IPS-18a (cell line): Measurements from ENCODE around the gene MRPL34.
A peak's percentile ranks its signal among the peaks of the same experiment; 100 is the strongest.

Experiments used
- H3K27ac ChIP-seq: one replicate; pipeline ENCODE4 v1.5.1; 2013; ENCODE audit warnings: low read length
- H3K27me3 ChIP-seq: one replicate; pipeline ENCODE4 v1.6.1; 2013; ENCODE audit warnings: mild to moderate bottlenecking, low read length; ENCODE audit not compliant: control insufficient read depth, insufficient read depth
- H3K36me3 ChIP-seq: one replicate; pipeline ENCODE4 v1.6.1; 2013; ENCODE audit warnings: low read depth, low read length; ENCODE audit not compliant: control insufficient read depth
- H3K4me1 ChIP-seq: one replicate; pipeline ENCODE4 v1.6.1; 2013; ENCODE audit warnings: low read depth, low read length; ENCODE audit not compliant: control insufficient read depth
- H3K4me3 ChIP-seq: one replicate; pipeline ENCODE4 v1.5.1; 2013; ENCODE audit warnings: low read length
- H3K9ac ChIP-seq: one replicate; pipeline ENCODE4 v1.6.1; 2013; ENCODE audit warnings: mild to moderate bottlenecking, low read length, moderate library complexity
- H3K9me3 ChIP-seq: one replicate; pipeline ENCODE4 v1.6.1; 2013; ENCODE audit warnings: low read depth, low read length; ENCODE audit not compliant: control insufficient read depth

Gene MRPL34

GRCh38 chr19:17303167-17303939 lies 2.3 kb upstream of the MRPL34 start, which contains the start of gene ABHD8:
Gene ABHD8 (minus strand): TSS chr19:17303425. CDS start chr19:17301616, 1,809 bp downstream.
- H3K9me3 ChIP-seq = no peaks in the 10 kb centered on the region
- no peak within 1 kb of the TSS for H3K27ac ChIP-seq
- H3K9ac ChIP-seq = peak within 1 kb of the TSS; percentile 37
- H3K36me3 ChIP-seq = no peaks in the 10 kb centered on the region
- peaks cover 15% of the 10 kb centered on the region for H3K4me1 ChIP-seq
- peak within 1 kb of the TSS; percentile 58 for H3K4me3 ChIP-seq
- no peaks in the 10 kb centered on the region for H3K27me3 ChIP-seq

- H3K9me3 ChIP-seq = no peaks in the 10 kb centered on the region
- no peak overlapping the region for H3K27ac ChIP-seq
- H3K4me1 ChIP-seq = peaks cover 15% of the 10 kb centered on the region
- no peaks in the 10 kb centered on the region for H3K27me3 ChIP-seq
- H3K36me3 ChIP-seq = no peaks in the 10 kb centered on the region
- no peak overlapping the region for H3K4me3 ChIP-seq
- no peak overlapping the region for H3K9ac ChIP-seq
Observed at GRCh38 chr19:17303940-17304267, 1.8 kb upstream of the MRPL34 start.

GRCh38 chr19:17304386-17305215 lies 1.1 kb upstream of the MRPL34 start:
- H3K4me3 ChIP-seq = peak overlapping the region; percentile 47
- H3K9ac ChIP-seq = no peak overlapping the region
- no peak overlapping the region for H3K27ac ChIP-seq
- no peaks in the 10 kb centered on the region for H3K9me3 ChIP-seq
- H3K36me3 ChIP-seq = no peaks in the 10 kb centered on the region
- peaks cover 15% of the 10 kb centered on the region for H3K4me1 ChIP-seq
- no peaks in the 10 kb centered on the region for H3K27me3 ChIP-seq

- no peak overlapping the region for H3K9ac ChIP-seq
- H3K27me3 ChIP-seq = no peaks in the 10 kb centered on the region
- no peak overlapping the region for H3K27ac ChIP-seq
- H3K4me3 ChIP-seq = peak overlapping the region; percentile 47
- no peaks in the 10 kb centered on the region for H3K36me3 ChIP-seq
- H3K4me1 ChIP-seq = peaks cover 16% of the 10 kb centered on the region
- H3K9me3 ChIP-seq = no peaks in the 10 kb centered on the region
Observed at GRCh38 chr19:17305216-17305516, 506 bp upstream of the MRPL34 start.

- Histone ChIP-seq H3K36me3 (no peaks in the 10 kb centered on the region), H3K9me3 (no peaks in the 10 kb centered on the region), H3K4me3 (peak overlapping the region; percentile 85), H3K27ac (peak overlapping the region; percentile 89), H3K4me1 (peaks cover 18% of the 10 kb centered on the region), H3K27me3 (no peaks in the 10 kb centered on the region), H3K9ac (peak overlapping the region; percentile 89)
Observed at GRCh38 chr19:17306285-17306714, 628 bp downstream of the MRPL34 start.

GRCh38 chr19:17307876-17308377 lies 2.3 kb downstream of the MRPL34 start:
- Histone ChIP-seq H3K36me3 (no peaks in the 10 kb centered on the region), H3K27ac (no peak overlapping the region), H3K4me1 (peaks cover 10% of the 10 kb centered on the region), H3K27me3 (no peaks in the 10 kb centered on the region), H3K4me3 (no peak overlapping the region), H3K9ac (no peak overlapping the region), H3K9me3 (no peaks in the 10 kb centered on the region)

- H3K9ac ChIP-seq = peak within 1 kb of the TSS; percentile 54
- H3K4me1 ChIP-seq = peaks cover 4% of the 10 kb centered on the region
- no peak within 1 kb of the TSS for H3K27ac ChIP-seq
- H3K4me3 ChIP-seq = peak within 1 kb of the TSS; percentile 96
- H3K36me3 ChIP-seq = peaks cover 6% of the 10 kb centered on the region
- H3K9me3 ChIP-seq = no peaks in the 10 kb centered on the region
- H3K27me3 ChIP-seq = no peaks in the 10 kb centered on the region
Observed at GRCh38 chr19:17309198-17309964, 3.7 kb downstream of the MRPL34 start, which contains the start of gene DDA1. Gene DDA1 (plus strand): TSS chr19:17309563. CDS start chr19:17309655, 92 bp downstream.

GRCh38 chr19:17309965-17310461 lies 4.3 kb downstream of the MRPL34 start:
- H3K36me3 ChIP-seq = peaks cover 11% of the 10 kb centered on the region
- peak overlapping the region; percentile 54 for H3K9ac ChIP-seq
- no peaks in the 10 kb centered on the region for H3K27me3 ChIP-seq
- no peak overlapping the region for H3K27ac ChIP-seq
- peaks cover 4% of the 10 kb centered on the region for H3K4me1 ChIP-seq
- peak overlapping the region; percentile 96 for H3K4me3 ChIP-seq
- no peaks in the 10 kb centered on the region for H3K9me3 ChIP-seq

- no peaks in the 10 kb centered on the region for H3K27me3 ChIP-seq
- H3K9ac ChIP-seq = no peak overlapping the region
- peaks cover 18% of the 10 kb centered on the region for H3K36me3 ChIP-seq
- no peaks in the 10 kb centered on the region for H3K9me3 ChIP-seq
- peaks cover 4% of the 10 kb centered on the region for H3K4me1 ChIP-seq
- H3K27ac ChIP-seq = no peak overlapping the region
- H3K4me3 ChIP-seq = no peak overlapping the region
Observed at GRCh38 chr19:17311455-17312188, 6.0 kb downstream of the MRPL34 start.

- peaks cover 18% of the 10 kb centered on the region for H3K36me3 ChIP-seq
- peaks cover 4% of the 10 kb centered on the region for H3K4me1 ChIP-seq
- no peak overlapping the region for H3K9ac ChIP-seq
- no peak overlapping the region for H3K27ac ChIP-seq
- no peak overlapping the region for H3K4me3 ChIP-seq
- no peaks in the 10 kb centered on the region for H3K9me3 ChIP-seq
- no peaks in the 10 kb centered on the region for H3K27me3 ChIP-seq
Observed at GRCh38 chr19:17312189-17313113, 6.8 kb downstream of the MRPL34 start.
